ENCODE data around the gene VSIG10L2. TPM values are rescaled to one million over a fixed set of nuclear protein-coding genes. Genes with fewer than 3 reads are reported as not detected.

The VSIG10L2 gene
- polyA plus RNA-seq, 1 donor: not detected

DNA sequence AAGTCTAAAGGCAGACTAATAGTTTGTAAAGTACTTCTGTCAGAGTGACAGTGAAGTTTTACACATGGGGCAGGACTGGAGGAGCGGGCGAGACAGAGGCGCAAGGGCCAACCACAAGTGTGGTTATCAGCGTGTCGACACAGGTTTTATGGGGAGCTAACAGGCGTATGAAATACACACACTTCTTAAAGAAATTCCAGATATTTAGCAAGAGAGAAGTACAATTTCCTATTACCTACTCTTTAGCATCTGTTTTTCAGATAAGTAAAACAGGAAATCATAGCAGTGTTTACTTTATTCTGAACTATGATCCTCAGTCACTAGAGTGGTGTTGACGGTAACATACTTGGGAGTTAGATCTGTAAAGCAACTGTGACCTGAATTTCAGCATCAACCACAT is 22.5 kb downstream of the VSIG10L2 start:
- Histone ChIP-seq H3K36me3 (ENCODE audit: control insufficient read depth, insufficient read depth, low read length) (no peaks in the 10 kb centered on the region), H3K27ac (ENCODE audit: low read length) (peak overlapping the region; percentile 41), H3K27me3 (ENCODE audit: control insufficient read depth, insufficient read depth, low read length) (no peaks in the 10 kb centered on the region), H3K4me3 (ENCODE audit: low read length) (no peak overlapping the region), H3K4me1 (ENCODE audit: control insufficient read depth, insufficient read depth, low read length) (peaks cover 21% of the 10 kb centered on the region), H3K9me3 (ENCODE audit: control insufficient read depth, low read depth, low read length) (no peaks in the 10 kb centered on the region)
- 0% methylated on average over 1 of the region's 7 CpGs for WGBS (ENCODE audit: insufficient coverage, low lambda C conversion rate)
- DNase-seq: peak; percentile 53 to 79

DNA sequence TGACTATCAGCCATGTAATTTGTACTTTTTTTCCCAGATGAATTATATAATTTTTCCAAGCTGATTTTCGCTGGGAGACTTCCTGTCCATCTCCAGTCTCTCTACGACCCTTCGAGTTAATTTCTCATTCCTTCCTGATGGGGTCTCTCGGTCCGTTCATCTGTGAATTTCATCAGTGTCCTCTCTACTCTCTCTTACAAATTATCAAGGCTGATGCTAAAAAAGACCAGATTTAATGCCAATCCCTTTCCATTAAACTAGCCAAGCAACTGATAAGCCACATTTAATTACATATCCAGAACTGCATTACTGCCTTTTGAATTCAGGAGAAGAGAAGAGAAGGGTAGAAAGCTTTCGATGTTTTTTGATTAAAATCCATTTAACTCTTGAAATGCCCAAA is 25.8 kb downstream of the VSIG10L2 start:
- Histone ChIP-seq H3K9me3 (ENCODE audit: control insufficient read depth, low read depth, low read length) (no peaks in the 10 kb centered on the region), H3K4me3 (ENCODE audit: low read length) (no peak overlapping the region), H3K27me3 (ENCODE audit: control insufficient read depth, insufficient read depth, low read length) (no peaks in the 10 kb centered on the region), H3K27ac (ENCODE audit: low read length) (no peak overlapping the region), H3K4me1 (ENCODE audit: control insufficient read depth, insufficient read depth, low read length) (peaks cover 12% of the 10 kb centered on the region), H3K36me3 (ENCODE audit: control insufficient read depth, insufficient read depth, low read length) (no peaks in the 10 kb centered on the region)
- WGBS (ENCODE audit: insufficient coverage, low lambda C conversion rate): 75% methylated on average over 1 of the region's 6 CpGs
- DNase-seq: no peak

DNA sequence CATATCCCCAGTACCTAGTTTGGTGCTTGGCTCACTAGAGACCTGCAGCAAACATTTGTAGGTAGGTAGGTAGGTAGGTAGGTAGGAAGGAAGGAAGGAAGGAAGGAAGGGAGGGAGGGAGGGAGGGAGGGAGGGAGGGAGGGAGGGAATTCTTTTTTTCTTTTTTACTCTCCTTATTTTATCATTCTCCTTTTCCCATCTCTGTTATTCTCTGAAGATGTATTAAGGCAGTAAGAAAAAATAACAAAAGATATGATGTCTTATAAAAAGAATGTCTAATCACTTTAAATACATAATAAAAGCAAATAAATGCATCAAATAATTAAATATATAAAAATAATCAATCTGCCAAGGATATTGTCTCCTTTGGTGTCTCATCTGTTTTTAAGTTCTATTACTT is 28.4 kb downstream of the VSIG10L2 start:
- Histone ChIP-seq H3K36me3 (ENCODE audit: control insufficient read depth, insufficient read depth, low read length) (no peaks in the 10 kb centered on the region), H3K27ac (ENCODE audit: low read length) (no peak overlapping the region), H3K4me3 (ENCODE audit: low read length) (no peak overlapping the region), H3K4me1 (ENCODE audit: control insufficient read depth, insufficient read depth, low read length) (peaks cover 21% of the 10 kb centered on the region), H3K27me3 (ENCODE audit: control insufficient read depth, insufficient read depth, low read length) (no peaks in the 10 kb centered on the region), H3K9me3 (ENCODE audit: control insufficient read depth, low read depth, low read length) (no peaks in the 10 kb centered on the region)
- DNase-seq: no peak

DNA sequence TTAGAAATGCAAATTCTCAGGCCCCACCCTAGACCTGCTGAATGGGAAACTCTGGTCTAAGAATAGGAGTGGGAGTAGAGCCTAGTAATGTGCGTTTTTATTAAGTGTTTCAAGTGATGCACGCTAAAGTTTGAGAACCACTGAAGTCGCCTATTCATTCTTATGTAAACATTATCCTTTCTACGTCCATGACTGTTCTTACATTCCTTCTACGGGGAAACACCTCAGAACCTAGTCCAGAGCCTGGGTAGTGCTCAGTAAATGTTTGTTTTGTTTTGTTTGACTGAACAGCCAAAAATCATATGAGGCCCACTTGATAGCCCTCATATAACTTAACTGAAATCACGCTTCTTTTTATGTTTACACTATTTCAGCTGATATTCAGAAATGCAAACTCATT is 29.8 kb downstream of the VSIG10L2 start:
- peaks cover 21% of the 10 kb centered on the region for H3K4me1 ChIP-seq (ENCODE audit: control insufficient read depth, insufficient read depth, low read length)
- peaks cover 4% of the 10 kb centered on the region for H3K36me3 ChIP-seq (ENCODE audit: control insufficient read depth, insufficient read depth, low read length)
- H3K27me3 ChIP-seq (ENCODE audit: control insufficient read depth, insufficient read depth, low read length): no peaks in the 10 kb centered on the region
- H3K4me3 ChIP-seq (ENCODE audit: low read length): no peak overlapping the region
- 100% methylated on average over 1 of the region's 6 CpGs for WGBS (ENCODE audit: insufficient coverage, low lambda C conversion rate)
- H3K9me3 ChIP-seq (ENCODE audit: control insufficient read depth, low read depth, low read length): no peaks in the 10 kb centered on the region
- no peak overlapping the region for H3K27ac ChIP-seq (ENCODE audit: low read length)
- DNase-seq: no peak

DNA sequence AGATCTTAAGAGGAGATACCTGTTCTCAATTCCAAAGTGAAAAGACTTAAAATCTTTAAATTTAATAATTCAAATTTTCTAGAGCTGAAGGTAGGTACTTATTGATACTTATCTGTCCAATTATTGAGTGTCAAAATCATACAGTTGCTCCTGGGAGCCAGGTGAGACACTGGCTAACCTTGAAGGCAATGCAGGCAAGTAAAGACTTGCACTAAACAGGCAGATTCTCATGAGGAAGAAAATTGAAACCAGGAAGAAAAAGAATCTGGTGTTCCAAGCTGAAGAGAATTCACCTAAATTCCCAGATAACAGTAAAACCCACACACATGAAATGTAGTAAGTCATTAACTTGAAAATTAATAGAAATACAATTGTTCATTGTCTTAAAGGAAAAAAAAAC is 30.3 kb downstream of the VSIG10L2 start:
- H3K9me3 ChIP-seq (ENCODE audit: control insufficient read depth, low read depth, low read length): no peaks in the 10 kb centered on the region
- peaks cover 21% of the 10 kb centered on the region for H3K4me1 ChIP-seq (ENCODE audit: control insufficient read depth, insufficient read depth, low read length)
- H3K27ac ChIP-seq (ENCODE audit: low read length): no peak overlapping the region
- H3K36me3 ChIP-seq (ENCODE audit: control insufficient read depth, insufficient read depth, low read length): peaks cover 9% of the 10 kb centered on the region
- no peak overlapping the region for H3K4me3 ChIP-seq (ENCODE audit: low read length)
- DNase-seq: no peak
- H3K27me3 ChIP-seq (ENCODE audit: control insufficient read depth, insufficient read depth, low read length): no peaks in the 10 kb centered on the region

DNA sequence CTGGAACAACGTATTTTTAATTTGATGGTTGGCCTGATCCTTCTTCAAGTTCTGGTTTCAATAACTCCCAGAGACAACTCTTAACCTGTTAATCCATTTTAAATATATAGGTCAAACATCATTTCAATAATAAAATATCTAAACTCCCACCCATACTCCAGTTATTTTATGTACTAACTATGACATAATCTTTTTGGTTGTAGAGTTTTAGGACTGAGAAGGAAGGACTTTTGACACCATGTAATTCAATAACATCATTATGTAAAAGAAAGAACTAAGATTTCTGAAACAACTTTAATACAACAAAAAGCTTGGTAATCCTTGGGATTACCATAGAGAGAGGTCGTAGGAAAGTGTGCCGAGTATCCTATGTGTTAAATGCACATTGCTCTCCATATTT is 31.5 kb downstream of the VSIG10L2 start:
- Histone ChIP-seq H3K27me3 (ENCODE audit: control insufficient read depth, insufficient read depth, low read length) (no peaks in the 10 kb centered on the region), H3K27ac (ENCODE audit: low read length) (no peak overlapping the region), H3K4me3 (ENCODE audit: low read length) (no peak overlapping the region), H3K4me1 (ENCODE audit: control insufficient read depth, insufficient read depth, low read length) (peaks cover 16% of the 10 kb centered on the region), H3K9me3 (ENCODE audit: control insufficient read depth, low read depth, low read length) (no peaks in the 10 kb centered on the region), H3K36me3 (ENCODE audit: control insufficient read depth, insufficient read depth, low read length) (peaks cover 9% of the 10 kb centered on the region)
- no peak for DNase-seq
- 100% methylated on average over 2 of the region's 3 CpGs for WGBS (ENCODE audit: insufficient coverage, low lambda C conversion rate)

DNA sequence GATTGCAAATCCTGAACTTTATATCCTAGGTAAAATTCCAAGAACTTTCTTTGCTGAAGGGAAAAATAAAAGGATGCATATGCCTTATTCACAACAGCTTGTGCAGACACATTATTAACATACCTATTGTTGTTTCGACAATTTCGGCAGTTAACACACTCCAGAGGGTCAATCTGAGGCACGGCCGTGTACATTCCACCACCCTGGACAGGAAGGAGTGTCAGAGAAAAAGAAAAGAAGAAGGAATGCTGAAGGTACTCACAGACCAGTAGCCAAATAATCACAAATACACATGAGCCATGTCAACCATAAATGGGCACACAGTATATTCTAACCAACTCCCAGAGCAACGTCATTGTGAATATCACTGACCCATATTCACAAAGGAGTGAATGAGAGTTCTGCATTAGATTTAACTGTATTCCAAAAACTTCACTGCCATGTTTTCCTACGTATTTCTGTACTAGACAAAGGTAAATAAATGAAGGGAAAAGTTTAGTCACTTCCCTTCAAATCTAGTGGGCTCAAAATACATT is 32.4 kb downstream of the VSIG10L2 start:
- peaks cover 14% of the 10 kb centered on the region for H3K36me3 ChIP-seq (ENCODE audit: control insufficient read depth, insufficient read depth, low read length)
- no peak for DNase-seq
- 29% methylated on average over 1 of the region's 6 CpGs for WGBS (ENCODE audit: insufficient coverage, low lambda C conversion rate)

DNA sequence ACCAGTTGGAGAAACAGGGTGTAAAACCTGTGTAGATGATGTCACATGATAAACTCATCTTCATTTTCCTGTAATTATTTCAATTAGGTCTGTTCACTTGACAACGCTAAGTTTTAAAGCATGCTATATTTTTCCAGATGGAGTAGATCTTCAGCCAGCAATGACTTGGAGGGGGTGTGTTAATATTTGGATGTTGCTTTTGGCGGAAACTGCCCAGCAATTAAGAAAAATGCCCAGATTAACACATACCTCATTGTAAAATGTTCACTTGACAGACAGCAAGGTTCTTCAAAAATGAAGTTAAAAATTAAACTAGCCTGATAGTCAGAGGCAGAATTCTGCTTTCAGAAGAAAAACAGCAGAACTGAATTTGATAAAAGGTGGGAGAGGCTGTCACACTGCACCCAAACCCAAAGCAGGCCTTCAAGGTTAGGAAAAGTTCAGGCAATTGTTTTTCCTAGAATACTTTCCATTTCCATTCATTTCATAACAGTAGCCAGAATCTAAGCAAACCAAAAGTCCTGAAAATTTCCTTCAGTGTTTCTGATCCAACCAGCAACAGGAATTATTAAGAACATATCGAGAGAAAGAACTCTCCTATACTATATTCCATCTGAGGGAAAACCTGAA is 33.0 kb downstream of the VSIG10L2 start:
- DNase-seq: peak in 1 of 2 donors; percentile 26
- no peak overlapping the region for H3K4me3 ChIP-seq (ENCODE audit: low read length)
- H3K36me3 ChIP-seq (ENCODE audit: control insufficient read depth, insufficient read depth, low read length): peaks cover 16% of the 10 kb centered on the region
- peak overlapping the region; percentile 32 for H3K27ac ChIP-seq (ENCODE audit: low read length)
- no peaks in the 10 kb centered on the region for H3K9me3 ChIP-seq (ENCODE audit: control insufficient read depth, low read depth, low read length)
- WGBS (ENCODE audit: insufficient coverage, low lambda C conversion rate): 0% methylated on average over 1 of the region's 3 CpGs
- peaks cover 14% of the 10 kb centered on the region for H3K4me1 ChIP-seq (ENCODE audit: control insufficient read depth, insufficient read depth, low read length)
- H3K27me3 ChIP-seq (ENCODE audit: control insufficient read depth, insufficient read depth, low read length): no peaks in the 10 kb centered on the region

More for the DNA sequence above, 32.4 kb downstream of the VSIG10L2 start:
- Histone ChIP-seq H3K4me1 (ENCODE audit: control insufficient read depth, insufficient read depth, low read length) (peaks cover 14% of the 10 kb centered on the region), H3K27me3 (ENCODE audit: control insufficient read depth, insufficient read depth, low read length) (no peaks in the 10 kb centered on the region), H3K4me3 (ENCODE audit: low read length) (no peak overlapping the region), H3K9me3 (ENCODE audit: control insufficient read depth, low read depth, low read length) (no peaks in the 10 kb centered on the region), H3K27ac (ENCODE audit: low read length) (peak overlapping the region; percentile 32)

DNA sequence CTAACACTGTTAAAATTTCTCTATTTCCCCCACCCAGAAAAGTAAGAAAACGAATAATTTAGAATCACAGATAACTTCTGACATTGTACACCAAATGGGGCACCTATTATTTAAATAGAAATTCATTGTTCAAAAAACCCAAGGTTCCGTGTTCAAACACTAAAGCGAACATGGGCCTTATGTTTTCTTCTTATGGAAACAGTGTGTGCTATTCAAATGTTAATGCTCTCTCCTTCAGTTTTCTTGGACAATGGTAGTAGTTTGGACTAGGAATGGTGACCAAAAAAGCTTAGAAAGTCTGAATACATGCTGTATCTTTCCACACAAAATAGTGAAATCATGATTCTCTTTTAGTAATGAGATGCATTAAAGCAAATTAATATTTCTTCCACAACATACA is 33.7 kb downstream of the VSIG10L2 start:
- Histone ChIP-seq H3K27ac (ENCODE audit: low read length) (no peak overlapping the region), H3K4me3 (ENCODE audit: low read length) (no peak overlapping the region), H3K4me1 (ENCODE audit: control insufficient read depth, insufficient read depth, low read length) (peaks cover 14% of the 10 kb centered on the region), H3K9me3 (ENCODE audit: control insufficient read depth, low read depth, low read length) (no peaks in the 10 kb centered on the region), H3K36me3 (ENCODE audit: control insufficient read depth, insufficient read depth, low read length) (peaks cover 16% of the 10 kb centered on the region), H3K27me3 (ENCODE audit: control insufficient read depth, insufficient read depth, low read length) (no peaks in the 10 kb centered on the region)
- no peak for DNase-seq
- WGBS (ENCODE audit: insufficient coverage, low lambda C conversion rate): 92% methylated on average over 2 of the region's 3 CpGs

DNA sequence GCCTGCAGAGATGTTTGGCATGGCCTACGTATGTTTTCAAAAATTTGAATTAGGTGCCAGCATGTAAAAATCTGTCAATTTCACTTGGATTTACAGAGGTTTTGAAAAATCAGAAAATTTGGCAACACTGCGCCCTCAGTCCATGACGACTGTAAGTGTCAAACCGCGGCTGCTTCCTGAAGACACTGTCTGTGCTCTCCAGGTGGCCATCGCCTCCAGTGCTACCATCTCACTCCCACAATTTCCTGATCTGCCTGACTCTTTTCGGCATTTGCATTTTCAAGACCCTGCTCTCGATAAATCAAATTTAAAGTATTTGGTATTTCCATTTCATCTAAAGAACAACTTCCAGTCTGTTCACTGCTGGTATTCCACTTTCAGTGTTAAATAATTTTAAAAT is 34.6 kb downstream of the VSIG10L2 start:
- WGBS (ENCODE audit: insufficient coverage, low lambda C conversion rate): 100% methylated on average over 1 of the region's 8 CpGs
- no peaks in the 10 kb centered on the region for H3K9me3 ChIP-seq (ENCODE audit: control insufficient read depth, low read depth, low read length)
- H3K27ac ChIP-seq (ENCODE audit: low read length): no peak overlapping the region
- peaks cover 16% of the 10 kb centered on the region for H3K36me3 ChIP-seq (ENCODE audit: control insufficient read depth, insufficient read depth, low read length)
- H3K4me1 ChIP-seq (ENCODE audit: control insufficient read depth, insufficient read depth, low read length): peaks cover 14% of the 10 kb centered on the region
- DNase-seq: no peak
- no peaks in the 10 kb centered on the region for H3K27me3 ChIP-seq (ENCODE audit: control insufficient read depth, insufficient read depth, low read length)
- no peak overlapping the region for H3K4me3 ChIP-seq (ENCODE audit: low read length)

DNA sequence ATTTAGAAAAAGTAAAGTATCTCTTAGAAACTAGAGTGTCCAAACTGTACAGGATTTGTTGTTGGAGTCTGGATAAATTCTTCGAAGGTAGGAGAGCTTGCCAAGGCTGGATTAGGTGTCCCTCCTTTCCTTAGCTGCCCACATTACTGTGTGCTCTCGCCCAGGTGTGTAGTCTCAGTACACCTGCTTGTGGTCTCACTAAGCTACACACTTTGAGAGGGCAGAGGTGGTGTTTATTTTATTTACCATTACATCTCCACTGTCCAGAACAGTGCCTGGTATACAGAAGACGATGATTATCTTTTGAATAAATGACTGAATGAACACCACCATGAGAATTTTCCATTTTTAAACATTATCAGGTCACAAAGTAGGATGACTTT is 36.5 kb downstream of the VSIG10L2 start:
- no CpG with 5 or more reads among the region's 3 CpGs for WGBS (ENCODE audit: insufficient coverage, low lambda C conversion rate)
- Histone ChIP-seq H3K27me3 (ENCODE audit: control insufficient read depth, insufficient read depth, low read length) (no peaks in the 10 kb centered on the region), H3K27ac (ENCODE audit: low read length) (no peak overlapping the region), H3K36me3 (ENCODE audit: control insufficient read depth, insufficient read depth, low read length) (peaks cover 16% of the 10 kb centered on the region), H3K4me3 (ENCODE audit: low read length) (no peak overlapping the region), H3K4me1 (ENCODE audit: control insufficient read depth, insufficient read depth, low read length) (peaks cover 14% of the 10 kb centered on the region), H3K9me3 (ENCODE audit: control insufficient read depth, low read depth, low read length) (no peaks in the 10 kb centered on the region)
- no peak for DNase-seq
